ENCODE data around the gene ASB3.
"Not testable (repeated sequence)": the region's sequence is repeated elsewhere in the genome, so short reads cannot be mapped to it uniquely, and the experiment has no call there.

Gene ASB3

GRCh38 chr2:53744395-53745065 is 42.2 kb downstream of the ASB3 start:
- DNase-seq, result no peak
- intact Hi-C loops (cut with DNase I), result no loop called here

DNA sequence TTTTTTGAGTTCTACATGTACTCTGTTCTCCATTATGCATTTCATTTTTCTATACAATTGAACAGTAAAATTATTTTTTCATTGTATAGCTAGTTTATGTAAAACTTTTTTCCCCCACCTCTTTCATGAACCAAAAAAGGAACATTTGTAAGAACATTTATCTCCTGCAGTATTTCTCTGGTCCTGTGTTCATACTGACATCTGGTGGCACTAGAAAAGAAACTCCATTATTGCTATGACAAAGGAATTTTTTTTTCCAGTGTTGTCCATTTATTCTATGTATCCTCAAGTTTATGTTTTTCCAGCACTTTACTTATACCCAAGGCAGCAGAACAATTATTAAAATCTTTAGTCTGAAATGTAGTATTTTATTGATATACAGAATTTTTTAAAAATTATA is 46.6 kb downstream of the ASB3 start:
- intact Hi-C loops (cut with DNase I), result no loop called here
- DNase-seq, result no peak

- no peak for DNase-seq
- intact Hi-C loops (cut with DNase I), result loop anchor here (10.0 kb wide), 1 partner anchor 314 kb away; no protein-coding TSS in a partner anchor
Observed at GRCh38 chr2:53739032-53739431, 47.7 kb downstream of the ASB3 start.

GRCh38 chr2:53737091-53737490 is 49.7 kb downstream of the ASB3 start:
- intact Hi-C loops (cut with DNase I), result loop anchor here (10.0 kb wide), 1 partner anchor 312 kb away; no protein-coding TSS in a partner anchor

GRCh38 chr2:53729143-53729762 is 57.5 kb downstream of the ASB3 start:
- DNase-seq, result no peak
- intact Hi-C loops (cut with DNase I), result no loop called here

More at GRCh38 chr2:53737091-53737490, 49.7 kb downstream of the ASB3 start:
- DNase-seq, result no peak

- intact Hi-C loops (cut with DNase I), result no loop called here
- DNase-seq, result no peak
Observed at GRCh38 chr2:53727921-53728320, 58.8 kb downstream of the ASB3 start.

DNA sequence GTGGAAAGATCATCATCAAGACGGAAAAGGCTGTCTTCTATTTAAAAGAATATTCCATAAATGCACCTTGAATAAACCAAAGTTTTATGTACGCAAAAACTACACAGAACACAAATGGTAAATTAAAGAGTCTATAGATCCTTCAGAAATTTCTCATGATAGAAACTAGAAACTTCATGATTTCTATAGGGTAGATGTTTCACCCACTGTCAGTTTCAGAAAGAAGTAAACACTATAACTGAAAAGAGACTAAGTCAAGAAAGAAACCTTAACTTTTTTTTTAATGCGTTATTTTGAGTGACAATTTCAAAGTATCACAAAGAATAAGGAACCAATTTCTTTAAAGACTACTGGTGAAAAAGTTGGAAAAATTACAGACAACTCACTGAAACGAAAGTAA is 61.1 kb downstream of the ASB3 start:
- intact Hi-C loops (cut with DNase I), result no loop called here
- no peak for DNase-seq

GRCh38 chr2:53724536-53724935 is 62.2 kb downstream of the ASB3 start:
- intact Hi-C loops (cut with DNase I), result no loop called here
- no peak for DNase-seq

- intact Hi-C loops (cut with DNase I); DNase-seq: not testable (repeated sequence)
Observed at GRCh38 chr2:53720944-53721343, 65.8 kb downstream of the ASB3 start.

DNA sequence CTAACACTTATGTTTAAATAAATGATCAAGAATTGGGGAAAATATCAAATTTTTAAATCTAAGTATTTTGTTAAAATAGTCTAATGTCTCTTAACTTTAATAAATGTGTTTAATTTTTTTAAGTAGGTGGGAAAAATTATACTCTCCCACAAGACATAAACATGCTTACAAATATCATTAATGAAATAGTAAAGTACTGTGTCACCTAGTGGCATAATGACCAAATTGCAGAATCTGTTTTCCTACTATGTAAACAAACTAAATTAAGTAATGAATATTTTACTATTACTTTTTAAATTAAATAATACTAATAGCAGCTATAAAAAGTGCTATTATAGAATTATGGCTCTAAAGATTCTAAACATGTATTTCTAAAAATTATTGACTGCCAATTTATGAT is 71.2 kb downstream of the ASB3 start:
- no peak for DNase-seq
- intact Hi-C loops (cut with DNase I), result no loop called here

DNA sequence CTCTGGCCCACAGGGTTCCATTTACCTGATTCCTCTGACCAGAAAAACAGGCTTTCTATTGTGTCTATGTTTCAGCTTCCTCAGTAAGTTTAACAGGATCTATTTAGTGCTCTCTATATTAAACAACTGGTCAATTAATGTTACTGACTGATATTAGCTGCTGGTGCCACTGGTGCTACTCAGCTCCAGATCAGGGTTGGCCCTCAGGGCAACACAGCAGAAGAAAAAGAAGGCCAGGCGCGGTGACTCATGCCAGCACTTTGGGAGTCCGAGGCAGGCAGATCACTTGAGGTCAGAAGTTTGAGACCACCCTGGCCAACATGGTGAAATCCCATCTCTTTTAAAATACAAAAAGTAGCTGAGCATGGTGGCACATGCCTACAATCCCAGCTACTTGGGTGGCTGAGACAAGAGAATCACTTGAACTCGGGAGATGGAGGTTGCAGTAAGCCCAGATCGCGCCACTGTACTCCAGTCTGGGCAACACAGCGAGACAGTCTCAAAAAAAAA is 75.4 kb downstream of the ASB3 start:
- intact Hi-C loops (cut with DNase I), result no loop called here
- DNase-seq, result no peak

GRCh38 chr2:53708988-53709387 is 77.8 kb downstream of the ASB3 start:
- intact Hi-C loops (cut with DNase I), result no loop called here
- DNase-seq, result no peak

GRCh38 chr2:53701221-53701620 is 85.5 kb downstream of the ASB3 start:
- no peak for DNase-seq
- intact Hi-C loops (cut with DNase I), result no loop called here

DNA sequence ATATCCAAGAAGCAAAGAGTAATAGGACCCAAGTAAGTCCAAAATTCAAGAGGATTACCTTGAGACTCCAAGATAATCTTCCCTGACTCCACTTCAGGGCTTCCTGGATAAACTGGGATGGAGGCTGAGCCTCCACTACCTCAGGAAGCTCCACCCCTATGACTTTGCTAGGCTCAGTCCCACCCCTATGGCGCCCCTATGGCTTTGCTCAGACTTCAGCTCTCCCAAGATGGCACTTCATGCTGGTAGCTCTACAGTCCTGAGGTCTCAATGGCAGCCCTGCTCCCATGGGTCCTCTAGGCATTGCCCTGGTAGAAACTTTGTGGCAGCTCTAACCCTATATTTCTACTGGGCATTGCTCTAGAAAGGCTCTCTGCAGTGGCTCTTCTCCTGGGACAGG is 89.1 kb downstream of the ASB3 start:
- intact Hi-C loops (cut with DNase I), result no loop called here
- no peak for DNase-seq

DNA sequence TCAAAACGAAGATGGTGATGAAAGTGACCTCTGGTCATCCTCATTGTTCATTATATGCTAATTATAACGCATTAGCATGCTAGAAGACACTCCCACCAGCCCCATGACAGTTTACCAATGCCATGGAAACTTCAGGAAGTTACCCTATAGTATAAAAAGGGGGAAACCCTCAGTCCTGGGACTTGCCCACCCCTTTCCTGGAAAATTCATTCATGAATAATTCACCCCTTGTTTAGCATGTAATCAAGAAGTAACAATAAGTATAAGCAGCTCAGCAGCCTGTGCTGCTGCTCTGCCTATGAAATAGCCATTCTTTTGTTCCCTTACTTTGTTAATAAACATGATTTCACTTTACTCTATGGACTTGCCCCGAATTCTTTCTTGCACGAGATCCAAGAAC is 89.7 kb downstream of the ASB3 start:
- intact Hi-C loops (cut with DNase I), result no loop called here
- DNase-seq, result no peak

DNA sequence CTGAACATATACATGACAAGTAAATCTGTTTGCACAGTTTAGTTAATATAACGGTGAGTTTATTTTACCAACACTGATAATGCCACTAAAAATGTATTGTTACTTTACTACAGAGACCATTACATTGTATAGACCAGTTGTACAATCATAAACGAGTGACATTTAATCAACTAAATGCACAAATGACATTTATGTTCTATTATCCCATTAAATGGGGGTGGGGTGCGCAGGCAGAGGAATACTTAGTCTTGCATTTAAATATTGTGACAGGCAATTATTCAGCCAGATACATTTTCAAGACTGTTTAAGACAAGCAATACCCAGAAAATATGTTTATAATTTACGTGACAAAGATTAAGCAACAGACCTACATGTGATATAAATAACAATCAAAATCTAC is 91.2 kb downstream of the ASB3 start:
- DNase-seq, result no peak
- intact Hi-C loops (cut with DNase I), result no loop called here

- no peak for DNase-seq
- intact Hi-C loops (cut with DNase I), result no loop called here
Observed at GRCh38 chr2:53694096-53694771, 92.5 kb downstream of the ASB3 start.

GRCh38 chr2:53690876-53691275 is 95.9 kb downstream of the ASB3 start:
- intact Hi-C loops (cut with DNase I), result no loop called here
- DNase-seq, result no peak

DNA sequence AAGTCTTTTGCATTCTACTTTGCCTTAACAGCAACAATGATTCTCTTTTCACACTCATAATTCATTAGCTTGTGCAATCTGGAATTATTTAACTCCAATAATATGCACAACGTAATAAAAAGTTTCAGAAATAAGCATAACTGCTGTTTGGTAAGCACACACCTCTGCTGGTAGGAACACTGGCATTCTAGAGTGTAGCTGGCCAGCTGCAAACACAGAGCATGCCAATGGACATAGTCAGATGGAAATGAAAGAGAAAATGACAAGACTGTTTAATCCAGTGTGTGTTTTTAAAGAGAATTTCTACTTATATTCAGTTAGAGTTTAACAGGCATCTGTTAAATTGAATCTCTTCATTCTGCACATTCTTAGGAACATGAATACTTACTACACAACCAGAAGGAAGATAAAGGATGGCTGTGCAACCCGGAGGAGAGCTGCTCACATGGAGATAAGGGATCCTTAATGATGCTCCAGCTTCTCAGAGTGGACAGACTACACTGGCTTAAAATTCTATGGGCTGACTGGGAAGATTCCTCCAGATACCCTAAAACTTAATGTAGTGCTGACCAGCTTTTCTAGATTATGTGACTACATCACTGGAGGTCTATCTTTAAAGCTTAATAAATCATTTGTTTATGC is 113.8 kb downstream of the ASB3 start:
- intact Hi-C loops (cut with DNase I), result no loop called here
- DNase-seq, result no peak

DNA sequence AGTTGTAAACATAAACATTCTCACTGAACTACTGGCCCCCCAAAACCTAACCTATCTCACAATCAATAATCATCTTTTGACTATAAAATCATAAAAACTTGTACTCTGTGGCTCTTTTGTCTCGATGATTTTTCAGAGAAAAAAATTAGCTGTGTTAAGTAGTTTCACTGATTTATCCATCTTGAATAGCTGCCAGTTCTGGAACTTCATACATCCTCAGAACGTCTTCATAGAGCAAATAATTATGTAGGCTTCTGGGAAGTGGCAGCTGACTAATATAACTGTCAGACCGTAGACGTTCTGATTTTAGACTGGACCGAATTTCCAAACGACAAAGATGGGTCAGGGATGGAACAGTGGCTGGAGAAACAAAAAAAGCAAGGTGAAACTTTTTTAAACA is 116.4 kb downstream of the ASB3 start:
- no peak for DNase-seq
- intact Hi-C loops (cut with DNase I), result no loop called here

DNA sequence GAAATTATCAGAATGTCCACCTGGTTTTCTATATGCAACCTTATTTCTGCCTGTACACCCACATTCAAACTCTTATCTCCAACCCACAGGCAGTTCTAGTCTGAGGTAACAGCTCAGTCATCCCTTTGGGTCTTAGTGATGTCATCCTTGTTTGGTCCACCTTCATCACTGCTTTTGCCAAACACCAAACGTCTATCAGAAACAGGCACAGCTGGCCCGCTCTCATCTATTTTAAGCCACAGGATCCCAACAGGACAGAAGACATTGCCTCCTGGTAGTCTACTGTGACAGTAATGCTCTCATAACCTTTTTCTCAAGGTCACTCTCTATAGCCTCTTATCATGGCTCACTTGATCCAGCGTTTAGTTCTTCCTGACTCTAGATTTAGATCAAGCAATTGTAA is 118.1 kb downstream of the ASB3 start:
- DNase-seq, result no peak
- intact Hi-C loops (cut with DNase I), result no loop called here
